PC-9 (cell line): ENCODE results near the gene DOCK9. TPM values are rescaled to one million over a fixed set of nuclear protein-coding genes. Genes with fewer than 3 reads are reported as not detected.

Experiments used
- BruUV-seq: library from RNA; stranded (reverse); fragments of 400-500 nt; replicated peaks from 2 replicates; lab custom pipeline; 2021; lab: Mats Ljungman, UMichigan
- CTCF ChIA-PET: fragments of 300-600 bp; sonication (Branson Sonifier 250); formaldehyde crosslinking; loops from one replicate; lab custom pipeline; 2022; ENCODE audit warnings: antibody characterized with exemption; lab: Charles Lee
- POLR2A ChIA-PET: fragments of 300-600 bp; sonication (Branson Sonifier 250); formaldehyde crosslinking; loops from one replicate; lab custom pipeline; 2022; ENCODE audit warnings: antibody characterized with exemption; ENCODE audit not compliant: unreplicated experiment; lab: Charles Lee
- DNase-seq, 2 experiments: peaks; one replicate each; pipeline versions ENCODE4 v3.0.0 to v3.0.0-alpha.2; 2015 to 2022; ENCODE audit warnings: mixed read lengths in 1 of 2
- H2AFZ ChIP-seq: fragments of 200-600 bp; sonication (generic); 2 replicates; pipeline ENCODE4 v1.8.1; 2017; ENCODE audit warnings: antibody characterized with exemption
- H3F3A ChIP-seq: fragments of 200-600 bp; sonication (generic); 2 replicates; pipeline ENCODE4 v1.8.1; 2017; ENCODE audit warnings: antibody characterized with exemption, mild to moderate bottlenecking, low read depth; ENCODE audit not compliant: insufficient read depth
- H3K27ac ChIP-seq: fragments of 200-600 bp; sonication (generic); 2 replicates; pipeline ENCODE4 v1.6.1; 2016; ENCODE audit warnings: mixed run types
- H3K27me3 ChIP-seq: fragments of 200-600 bp; sonication (generic); 2 replicates; pipeline ENCODE4 v1.6.1; 2016; ENCODE audit warnings: low read depth, mixed run types; ENCODE audit not compliant: insufficient read depth
- H3K36me3 ChIP-seq: fragments of 200-600 bp; sonication (generic); 2 replicates; pipeline ENCODE4 v1.6.1; 2016; ENCODE audit warnings: low read depth, mixed run types
- H3K4me1 ChIP-seq: fragments of 200-600 bp; sonication (generic); replicated peaks from 2 replicates; pipeline ENCODE4 v1.6.1; 2016; ENCODE audit warnings: mixed run types; ENCODE audit not compliant: insufficient read depth
- H3K4me2 ChIP-seq: fragments of 200-600 bp; sonication (generic); 2 replicates; pipeline ENCODE4 v1.6.1; 2017; ENCODE audit warnings: mixed run types
- H3K4me3 ChIP-seq: fragments of 200-600 bp; sonication (generic); 2 replicates; pipeline ENCODE4 v1.6.1; 2016; ENCODE audit warnings: mixed run types
- H3K79me2 ChIP-seq: fragments of 200-600 bp; sonication (generic); 2 replicates; pipeline ENCODE4 v1.6.1; 2017; ENCODE audit warnings: low read depth, mixed run types
- H3K9me2 ChIP-seq: fragments of 200-600 bp; sonication (generic); 2 replicates; pipeline ENCODE4 v1.8.1; 2017; ENCODE audit warnings: mild to moderate bottlenecking; ENCODE audit not compliant: insufficient read depth
- H3K9me3 ChIP-seq: fragments of 200-600 bp; sonication (generic); 2 replicates; pipeline ENCODE4 v1.8.1; 2016; ENCODE audit warnings: low read depth; ENCODE audit not compliant: insufficient read depth
- H4K20me1 ChIP-seq: fragments of 200-600 bp; sonication (generic); 2 replicates; pipeline ENCODE4 v1.8.1; 2017; ENCODE audit not compliant: insufficient read depth
- EZH2 ChIP-seq: fragments of 200-600 bp; sonication (generic); IDR thresholded peaks from 2 replicates; pipeline ENCODE4 v1.8.0; 2017; ENCODE audit warnings: antibody characterized with exemption, low read depth
- intact Hi-C: fragments of 100-400 bp; cut with micrococcal nuclease; formaldehyde crosslinking; loops from one replicate; pipeline ENCODE4 v1.10.0; 2022; ENCODE audit not compliant: unreplicated experiment
- total RNA-seq: library from RNA; stranded (reverse); gene quantifications from 2 replicates; pipeline ENCODE4 v1.2.3, GENCODE V29; 2021
- TF ChIP-seq, protein P1 (sequence below): fragments of 200-600 bp; sonication (generic); conservative IDR thresholded peaks from 2 replicates; pipeline ENCODE4 v1.6.1; 2017; ENCODE audit warnings: mixed run types, antibody characterized with exemption, mild to moderate bottlenecking, moderate library complexity

The DOCK9 gene
- total RNA-seq, 1 experiment from 2014 or later = 69.5 TPM

DNA sequence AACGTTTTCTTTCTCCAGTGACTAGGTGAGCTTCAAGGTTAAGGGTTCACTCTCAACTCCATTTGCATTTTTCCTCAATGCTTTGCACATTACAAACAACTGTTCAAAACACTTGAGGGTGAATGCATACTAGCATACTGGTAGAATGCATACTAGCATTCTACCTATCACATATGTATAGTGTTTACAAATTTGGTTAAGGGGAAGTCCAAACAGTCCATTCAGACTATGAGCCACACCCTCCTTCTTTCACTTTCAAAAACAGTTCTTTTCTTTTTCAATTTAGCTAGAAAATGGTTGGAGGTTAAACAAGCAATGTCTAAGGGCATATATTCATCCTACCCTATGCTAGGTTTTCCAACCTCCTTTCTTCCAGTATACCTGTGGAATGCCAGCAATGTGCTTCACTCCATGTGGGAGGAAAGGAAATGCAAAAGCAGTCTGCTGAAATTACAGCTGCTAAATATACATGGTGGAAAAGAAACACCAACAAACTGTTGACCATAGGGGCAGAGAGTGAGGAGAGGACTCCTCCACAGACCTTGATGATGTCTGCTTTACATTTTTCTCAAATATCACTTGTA, 102.6 kb downstream of the DOCK9 start:
- DNase-seq = no peak
- CTCF ChIA-PET = no interaction called here

DNA sequence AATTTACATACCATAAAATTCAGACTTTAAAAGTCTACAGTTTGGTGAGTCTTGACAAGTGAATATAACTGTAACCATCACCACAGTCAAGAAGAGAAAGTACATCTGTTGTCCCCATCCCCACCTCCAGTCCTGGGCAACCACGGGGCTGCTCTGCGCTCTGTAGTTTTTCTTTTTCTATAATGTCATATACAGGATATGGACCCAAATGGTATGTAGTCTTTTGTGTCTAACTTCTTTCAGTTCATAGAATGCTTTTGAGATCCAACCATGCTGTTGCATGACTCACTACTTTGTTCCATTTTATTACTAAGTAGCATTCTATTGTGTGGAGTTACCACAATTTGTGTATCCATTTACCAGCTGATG, 103.9 kb downstream of the DOCK9 start:
- no TSS peak for BruUV-seq
- H3K27ac ChIP-seq = no peak overlapping the region
- H4K20me1 ChIP-seq = no peaks in the 10 kb centered on the region
- H3K4me3 ChIP-seq = no peak overlapping the region
- no peaks in the 10 kb centered on the region for H3F3A ChIP-seq
- H3K9me3 ChIP-seq = peaks cover 7% of the 10 kb centered on the region; the same call in 1 of the 2 replicates
- H3K27me3 ChIP-seq = no peaks in the 10 kb centered on the region
- ChIA-PET CTCF (no interaction called here), POLR2A (no interaction called here)
- no peaks in the 10 kb centered on the region for H3K4me1 ChIP-seq
- no peak for DNase-seq
- TF ChIP-seq EZH2 = no peak
- TF ChIP-seq, protein P1, sequence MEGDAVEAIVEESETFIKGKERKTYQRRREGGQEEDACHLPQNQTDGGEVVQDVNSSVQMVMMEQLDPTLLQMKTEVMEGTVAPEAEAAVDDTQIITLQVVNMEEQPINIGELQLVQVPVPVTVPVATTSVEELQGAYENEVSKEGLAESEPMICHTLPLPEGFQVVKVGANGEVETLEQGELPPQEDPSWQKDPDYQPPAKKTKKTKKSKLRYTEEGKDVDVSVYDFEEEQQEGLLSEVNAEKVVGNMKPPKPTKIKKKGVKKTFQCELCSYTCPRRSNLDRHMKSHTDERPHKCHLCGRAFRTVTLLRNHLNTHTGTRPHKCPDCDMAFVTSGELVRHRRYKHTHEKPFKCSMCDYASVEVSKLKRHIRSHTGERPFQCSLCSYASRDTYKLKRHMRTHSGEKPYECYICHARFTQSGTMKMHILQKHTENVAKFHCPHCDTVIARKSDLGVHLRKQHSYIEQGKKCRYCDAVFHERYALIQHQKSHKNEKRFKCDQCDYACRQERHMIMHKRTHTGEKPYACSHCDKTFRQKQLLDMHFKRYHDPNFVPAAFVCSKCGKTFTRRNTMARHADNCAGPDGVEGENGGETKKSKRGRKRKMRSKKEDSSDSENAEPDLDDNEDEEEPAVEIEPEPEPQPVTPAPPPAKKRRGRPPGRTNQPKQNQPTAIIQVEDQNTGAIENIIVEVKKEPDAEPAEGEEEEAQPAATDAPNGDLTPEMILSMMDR = no peak
- H3K79me2 ChIP-seq = no peaks in the 10 kb centered on the region
- H3K4me2 ChIP-seq = no peak overlapping the region
- no peaks in the 10 kb centered on the region for H3K9me2 ChIP-seq
- intact Hi-C loops = no loop called here
- H2AFZ ChIP-seq = no peak overlapping the region
- H3K36me3 ChIP-seq = peaks cover 17% of the 10 kb centered on the region; the same call in 1 of the 2 replicates

More for the DNA sequence above, 102.6 kb downstream of the DOCK9 start:
- no peak overlapping the region for H3K4me3 ChIP-seq
- no peaks in the 10 kb centered on the region for H3F3A ChIP-seq
- intact Hi-C loops = no loop called here
- no peaks in the 10 kb centered on the region for H3K79me2 ChIP-seq
- H3K27me3 ChIP-seq = no peaks in the 10 kb centered on the region
- POLR2A ChIA-PET = no interaction called here
- no peak overlapping the region for H2AFZ ChIP-seq
- H4K20me1 ChIP-seq = no peaks in the 10 kb centered on the region
- no TSS peak for BruUV-seq
- no peaks in the 10 kb centered on the region for H3K4me1 ChIP-seq
- peaks cover 7% of the 10 kb centered on the region; the same call in 1 of the 2 replicates for H3K9me3 ChIP-seq
- H3K36me3 ChIP-seq = peaks cover 27% of the 10 kb centered on the region
- no peak overlapping the region for H3K4me2 ChIP-seq
- H3K27ac ChIP-seq = no peak overlapping the region
- TF ChIP-seq, protein P1 = no peak
- no peak for TF ChIP-seq EZH2
- no peaks in the 10 kb centered on the region for H3K9me2 ChIP-seq

GRCh38 chr13:98873377-98874028, 104.4 kb downstream of the DOCK9 start:
- TF ChIP-seq EZH2 = no peak
- TF ChIP-seq, protein P1 = no peak
- no peaks in the 10 kb centered on the region for H3K79me2 ChIP-seq
- no peaks in the 10 kb centered on the region for H3F3A ChIP-seq
- peaks cover 7% of the 10 kb centered on the region; the same call in 1 of the 2 replicates for H3K9me3 ChIP-seq
- no peak overlapping the region for H3K27ac ChIP-seq
- ChIA-PET POLR2A (no interaction called here), CTCF (no interaction called here)
- no peaks in the 10 kb centered on the region for H3K27me3 ChIP-seq
- H3K9me2 ChIP-seq = no peaks in the 10 kb centered on the region
- H3K36me3 ChIP-seq = 0 out of 2 replicates have a peak, but pooled peaks cover 13% of the 10 kb centered on the region
- BruUV-seq = no TSS peak
- H3K4me1 ChIP-seq = no peaks in the 10 kb centered on the region
- H3K4me2 ChIP-seq = no peak overlapping the region
- intact Hi-C loops = no loop called here
- no peak overlapping the region for H2AFZ ChIP-seq
- no peaks in the 10 kb centered on the region for H4K20me1 ChIP-seq
- no peak for DNase-seq
- H3K4me3 ChIP-seq = no peak overlapping the region
